Measurements from ENCODE around the gene SERTAD4. TPM values are rescaled to one million over a fixed set of nuclear protein-coding genes. Genes with fewer than 3 reads are reported as not detected.

The SERTAD4 gene
- total RNA-seq, 4 donors from 2014 or later: 1.8 to 2.6 (median 2.1) TPM

- H3K4me1 ChIP-seq: peaks cover 38 to 89% (median 86%) of the 10 kb centered on the region in 4 donors
- DNase-seq (ENCODE audit: extremely low spot score): no peak
- peaks cover 0 to 3% (median 0%) of the 10 kb centered on the region in 4 donors for H3K27me3 ChIP-seq
- no peaks in the 10 kb centered on the region for H3K36me3 ChIP-seq
- peak overlapping the region; percentile 85 to 90 (median 88) for H3K27ac ChIP-seq (replicated peaks in 1 of 4)
- no peaks in the 10 kb centered on the region for H3K9me3 ChIP-seq
- no peak for TF ChIP-seq CTCF (IDR thresholded peaks at IDR 0.05)
- TF ChIP-seq POLR2A (IDR thresholded peaks at IDR 0.05; ENCODE audit: low read depth): no peak
- no peak for TF ChIP-seq POLR2AphosphoS5 (IDR thresholded peaks at IDR 0.05)
- TF ChIP-seq EP300 (IDR thresholded peaks at IDR 0.05): no peak
- 76% methylated on average over 3 of the region's 3 CpGs for WGBS
- H3K4me3 ChIP-seq: no peak overlapping the region
- intact Hi-C loops (cut with DNase I): no loop called here
These were observed 2.9 kb downstream of the SERTAD4 start for GRCh38 chr1:210235363-210236053.

GRCh38 chr1:210236386-210236839, 3.8 kb downstream of the SERTAD4 start:
- Histone ChIP-seq H3K4me1 (peaks cover 40 to 94% (median 91%) of the 10 kb centered on the region in 4 donors), H3K36me3 (no peaks in the 10 kb centered on the region), H3K9me3 (no peaks in the 10 kb centered on the region), H3K27ac (replicated peaks in 1 of 4) (peak overlapping the region; percentile 80 to 90 (median 87)), H3K27me3 (peaks cover 0 to 3% (median 0%) of the 10 kb centered on the region in 4 donors), H3K4me3 (peak overlapping the region in 1 of 4 donors; percentile 5)
- no peak for TF ChIP-seq CTCF (IDR thresholded peaks at IDR 0.05)
- TF ChIP-seq POLR2A (IDR thresholded peaks at IDR 0.05; ENCODE audit: low read depth): no peak
- no peak for TF ChIP-seq EP300 (IDR thresholded peaks at IDR 0.05)
- no peak for TF ChIP-seq POLR2AphosphoS5 (IDR thresholded peaks at IDR 0.05)
- intact Hi-C loops (cut with DNase I): no loop called here
- WGBS: 48% methylated on average over 4 of the region's 4 CpGs
- no peak for DNase-seq (ENCODE audit: extremely low spot score)

GRCh38 chr1:210236840-210237409, 4.3 kb downstream of the SERTAD4 start:
- 26% methylated on average over 10 of the region's 10 CpGs for WGBS
- H3K4me1 ChIP-seq: peaks cover 40 to 90% (median 87%) of the 10 kb centered on the region in 4 donors
- peak; percentile 79 to 85 for TF ChIP-seq POLR2AphosphoS5 (IDR thresholded peaks at IDR 0.05)
- no peak for TF ChIP-seq CTCF (IDR thresholded peaks at IDR 0.05)
- H3K9me3 ChIP-seq: no peaks in the 10 kb centered on the region
- peak overlapping the region; percentile 80 to 90 (median 87) for H3K27ac ChIP-seq (replicated peaks in 1 of 4)
- intact Hi-C loops (cut with DNase I): no loop called here
- peak overlapping the region in 3 of 4 donors; percentile 5 to 35 (median 24) for H3K4me3 ChIP-seq
- H3K36me3 ChIP-seq: no peaks in the 10 kb centered on the region
- DNase-seq (ENCODE audit: extremely low spot score): no peak
- H3K27me3 ChIP-seq: peaks cover 0 to 3% (median 0%) of the 10 kb centered on the region in 4 donors

GRCh38 chr1:210237479-210237878, 4.9 kb downstream of the SERTAD4 start:
- Histone ChIP-seq H3K27me3 (peaks cover 0 to 3% (median 0%) of the 10 kb centered on the region in 4 donors), H3K36me3 (no peaks in the 10 kb centered on the region), H3K27ac (replicated peaks in 1 of 4) (peak overlapping the region; percentile 80 to 90 (median 87)), H3K4me1 (peaks cover 40 to 84% (median 82%) of the 10 kb centered on the region in 4 donors), H3K9me3 (no peaks in the 10 kb centered on the region), H3K4me3 (peak overlapping the region in 3 of 4 donors; percentile 5 to 35 (median 24))
- peak; percentile 57 for DNase-seq (ENCODE audit: extremely low spot score)
- intact Hi-C loops (cut with DNase I): no loop called here
- 24% methylated on average over 5 of the region's 5 CpGs for WGBS
- TF ChIP-seq POLR2A (IDR thresholded peaks at IDR 0.05; ENCODE audit: low read depth): no peak

- no peaks in the 10 kb centered on the region for H3K9me3 ChIP-seq
- peaks cover 40 to 82% (median 78%) of the 10 kb centered on the region in 4 donors for H3K4me1 ChIP-seq
- no peak for TF ChIP-seq EP300 (IDR thresholded peaks at IDR 0.05)
- TF ChIP-seq POLR2AphosphoS5 (IDR thresholded peaks at IDR 0.05): no peak
- TF ChIP-seq CTCF (IDR thresholded peaks at IDR 0.05): no peak
- no peak for TF ChIP-seq POLR2A (IDR thresholded peaks at IDR 0.05; ENCODE audit: low read depth)
- DNase-seq (ENCODE audit: extremely low spot score): no peak
- H3K36me3 ChIP-seq: no peaks in the 10 kb centered on the region
- H3K4me3 ChIP-seq: peak overlapping the region in 2 of 4 donors; percentile 15 to 24
- intact Hi-C loops (cut with DNase I): no loop called here
- H3K27me3 ChIP-seq: peaks cover 0 to 1% (median 0%) of the 10 kb centered on the region in 4 donors
- peak overlapping the region; percentile 80 to 90 (median 87) for H3K27ac ChIP-seq (replicated peaks in 1 of 4)
- 64% methylated on average over 5 of the region's 8 CpGs for WGBS
These were observed 5.4 kb downstream of the SERTAD4 start for GRCh38 chr1:210237981-210238380.

Measured in esophagus muscularis mucosa (tissue), 4 donors.